ENCODE data around the gene DGKI. TPM values are rescaled to one million over a fixed set of nuclear protein-coding genes. Genes with fewer than 3 reads are reported as not detected.

DGKI gene
- total RNA-seq, 1 experiment from 2014 or later: 0.79 TPM

GRCh38 chr7:137838706-137839315 is 8.0 kb downstream of the DGKI start (continued):
- TF ChIP-seq ATF1 (CRISPR knock-in tag; IDR thresholded peaks at IDR 0.05) (no peak), TEAD1 (CRISPR knock-in tag; IDR thresholded peaks at IDR 0.05) (no peak)

- no peak for TF ChIP-seq USF2 (CRISPR knock-in tag; IDR thresholded peaks at IDR 0.05)
- TF ChIP-seq STAT6 (CRISPR knock-in tag; conservative IDR thresholded peaks at IDR 0.05; ENCODE audit: low read depth): no peak
- no peak for TF ChIP-seq ZNF263 (CRISPR knock-in tag; IDR thresholded peaks at IDR 0.05; ENCODE audit: low read depth)
- TF ChIP-seq ZBTB21 (CRISPR knock-in tag; IDR thresholded peaks at IDR 0.05; ENCODE audit: borderline replicate concordance): no peak
- no peak for TF ChIP-seq ZNF121 (CRISPR knock-in tag; IDR thresholded peaks at IDR 0.05)
- TF ChIP-seq GABPB1 (CRISPR knock-in tag; IDR thresholded peaks at IDR 0.05): no peak
- no peak for TF ChIP-seq NR3C1 (CRISPR knock-in tag; conservative IDR thresholded peaks at IDR 0.05; ENCODE audit: low read depth)
- TF ChIP-seq SMAD3 (CRISPR knock-in tag; IDR thresholded peaks at IDR 0.05; ENCODE audit: borderline replicate concordance): no peak
- TF ChIP-seq ZNF416 (CRISPR knock-in tag; IDR thresholded peaks at IDR 0.05): no peak
- TF ChIP-seq CREM (CRISPR knock-in tag; IDR thresholded peaks at IDR 0.05): no peak
- TF ChIP-seq ZNF671 (CRISPR knock-in tag; IDR thresholded peaks at IDR 0.05): no peak
- TF ChIP-seq OVOL2 (CRISPR knock-in tag; IDR thresholded peaks at IDR 0.05; ENCODE audit: borderline replicate concordance): no peak
- TF ChIP-seq ZSCAN18 (CRISPR knock-in tag; IDR thresholded peaks at IDR 0.05): no peak
- no peak for TF ChIP-seq ZNF396 (CRISPR knock-in tag; IDR thresholded peaks at IDR 0.05; ENCODE audit: borderline replicate concordance)
- peaks cover 5% of the 10 kb centered on the region; the same call in 1 of the 2 replicates for H3K27me3 Mint-ChIP-seq (ENCODE audit: low read depth)
- no peak for ATAC-seq
- peaks cover 37% of the 10 kb centered on the region for H3K4me1 Mint-ChIP-seq
- no peak overlapping the region for H3K27ac Mint-ChIP-seq
- POLR2A ChIA-PET: no interaction called here
- peaks cover 26% of the 10 kb centered on the region for H3K36me3 Mint-ChIP-seq
- no peak for DNase-seq (ENCODE audit: low spot score)
- CTCF ChIA-PET: interaction anchor here (1.2 kb wide), 1 partner anchor 181 kb away, joined by 4 read pairs; no protein-coding TSS in a partner anchor
- no peak overlapping the region for H3K4me3 Mint-ChIP-seq
- peaks cover 29% of the 10 kb centered on the region for H3K9me3 Mint-ChIP-seq
These were observed 10.2 kb downstream of the DGKI start for GRCh38 chr7:137836541-137836940.

- Mint-ChIP-seq H3K36me3 (peaks cover 31% of the 10 kb centered on the region), H3K27ac (no peak overlapping the region), H3K9me3 (peaks cover 33% of the 10 kb centered on the region), H3K4me1 (peaks cover 33% of the 10 kb centered on the region), H3K4me3 (no peak overlapping the region), H3K27me3 (ENCODE audit: low read depth) (peaks cover 7% of the 10 kb centered on the region; the same call in 1 of the 2 replicates)
- DNase-seq (ENCODE audit: low spot score): no peak
- no peak for ATAC-seq
- CTCF ChIA-PET: no interaction called here
- POLR2A ChIA-PET: no interaction called here
- TF ChIP-seq NFATC4 (CRISPR knock-in tag; IDR thresholded peaks at IDR 0.05) (no peak), ZNF121 (CRISPR knock-in tag; IDR thresholded peaks at IDR 0.05) (no peak), ATF6 (CRISPR knock-in tag; IDR thresholded peaks at IDR 0.05) (no peak), PREB (CRISPR knock-in tag; IDR thresholded peaks at IDR 0.05; ENCODE audit: borderline replicate concordance) (no peak)
These were observed 10.7 kb downstream of the DGKI start for GRCh38 chr7:137836113-137836509.
